ENCODE results near the gene CD63. TPM values are rescaled to one million over a fixed set of nuclear protein-coding genes. Genes with fewer than 3 reads are reported as not detected.

The CD63 gene
- total and polyA plus RNA-seq, 2 of the 4 experiments (the other 2 are of a cell fraction), result 995 to 1,398 TPM

- no peak for TF ChIP-seq MAZ (IDR thresholded peaks at IDR 0.05; ENCODE audit: borderline replicate concordance, low read depth, low read length)
Observed at GRCh38 chr12:55741931-55742680, 13.3 kb upstream of the CD63 start (continued).

GRCh38 chr12:55739025-55739378, 10.2 kb upstream of the CD63 start:
- no TSS peak for BruUV-seq (replicated peaks)
- Histone ChIP-seq H2BK20ac (ENCODE audit: low read depth, low read length) (no peak overlapping the region), H3K4me3 (ENCODE audit: insufficient read depth, low read depth, low read length) (peak overlapping the region; percentile 68; the same call in 1 of the 2 replicates), H3K36me3 (ENCODE audit: control insufficient read depth, insufficient read depth, low read length) (no peaks in the 10 kb centered on the region), H2BK5ac (ENCODE audit: low read depth, low read length, poor library complexity, severe bottlenecking) (no peak overlapping the region), H3K4me1 (ENCODE audit: control insufficient read depth, insufficient read depth, low read length) (peaks cover 6% of the 10 kb centered on the region), H3K9ac (ENCODE audit: low read depth, low read length) (no peak overlapping the region), H3K4ac (ENCODE audit: low read depth, low read length) (no peak overlapping the region), H2AK9ac (replicated peaks; ENCODE audit: low read depth, low read length, poor library complexity) (no peak overlapping the region), H3K56ac (ENCODE audit: extremely low read depth, insufficient read depth, low read length) (no peak overlapping the region), H3K27me3 (ENCODE audit: control insufficient read depth, insufficient read depth, low read length) (no peaks in the 10 kb centered on the region), H3K18ac (ENCODE audit: low read depth, low read length) (no peak overlapping the region), H4K20me1 (ENCODE audit: insufficient read depth, low read length) (no peaks in the 10 kb centered on the region; the same call in 1 of the 2 replicates), H2AFZ (replicated peaks; ENCODE audit: low read length, poor library complexity) (no peak overlapping the region), H4K91ac (ENCODE audit: insufficient read depth, low read depth, low read length) (no peak overlapping the region), H3K27ac (ENCODE audit: insufficient read depth, low read length) (no peak overlapping the region), H4K8ac (ENCODE audit: low read depth in 2 of 2, low read length in 2 of 2) (no peak overlapping the region), H3K79me1 (ENCODE audit: low read depth in 1 of 2, low read length in 2 of 2) (peaks cover 0 to 16% of the 10 kb centered on the region in 2 experiments; a peak in 2 of 4 replicates), H3K23ac (ENCODE audit: low read depth, low read length) (no peak overlapping the region), H2BK120ac (ENCODE audit: low read depth, low read length) (no peak overlapping the region), H4K5ac (ENCODE audit: low read depth, low read length) (no peak overlapping the region), H3K9me3 (ENCODE audit: control insufficient read depth, insufficient read depth, low read length) (no peaks in the 10 kb centered on the region), H2BK15ac (ENCODE audit: low read depth, low read length) (no peak overlapping the region), H2AK5ac (ENCODE audit: low read depth, low read length) (no peak overlapping the region), H3K14ac (replicated peaks; ENCODE audit: low read depth, low read length) (no peak overlapping the region), H3K9me1 (ENCODE audit: insufficient read depth, low read length) (peaks cover 6% of the 10 kb centered on the region; the same call in 1 of the 2 replicates), H3K4me2 (ENCODE audit: low read depth, low read length) (no peak overlapping the region)
- CTCF ChIA-PET, result interaction anchor here (0.6 to 2.7 kb wide), 18 partner anchors 10 to 302 kb away, joined by 3 to 16 read pairs (median 4); partner anchors contain the start of genes CD63, ORMDL2 and SARNP
- in situ Hi-C loops (cut with MboI; ENCODE audit: low sequenced_read_pairs) (loop anchor here (5.0 kb wide), 1 partner anchor 203 kb away; no protein-coding TSS in a partner anchor), intact Hi-C loops (cut with micrococcal nuclease) (loop anchor here (1.0 to 5.0 kb wide), 2 partner anchors 290 to 303 kb away; partner anchors contain the start of gene RPS26), dilution Hi-C loops (cut with HindIII; ENCODE audit: low sequenced_read_pairs, unreplicated experiment) (no loop called here)
- no CpG with 5 or more reads among the region's 2 CpGs for WGBS, 2 experiments (ENCODE audit: extremely low coverage in 2 of 2, insufficient read length in 1 of 2)
- ATAC-seq (ENCODE audit: low read depth), result no peak
- POLR2A ChIA-PET (ENCODE audit: unreplicated experiment), result interaction anchor here (0.5 to 1.6 kb wide), 3 partner anchors 10 to 379 kb away, joined by 3 to 5 read pairs (median 4); partner anchors contain the start of genes CD63 and ZC3H10
- DNase-seq, result no peak
- TF ChIP-seq CHD1 (IDR thresholded peaks at IDR 0.05; ENCODE audit: low read depth, low read length) (no peak), MAFK (IDR thresholded peaks at IDR 0.05; ENCODE audit: low read depth, low read length) (no peak), CTCF (conservative IDR thresholded peaks at IDR 0.05; ENCODE audit: low read depth, low read length) (no peak), POLR2A (IDR thresholded peaks at IDR 0.05; ENCODE audit: low read depth, low read length) (no peak), RAD21 (IDR thresholded peaks at IDR 0.05; ENCODE audit: low read length) (no peak), CEBPB (IDR thresholded peaks at IDR 0.05; ENCODE audit: low read depth, low read length) (no peak), SMC3 (IDR thresholded peaks at IDR 0.05; ENCODE audit: low read depth, low read length) (no peak), MAZ (IDR thresholded peaks at IDR 0.05; ENCODE audit: borderline replicate concordance, low read depth, low read length) (no peak), MXI1 (IDR thresholded peaks at IDR 0.05; ENCODE audit: borderline replicate concordance, low read depth, low read length) (no peak), FOS (IDR thresholded peaks at IDR 0.05; ENCODE audit: low read depth, low read length) (no peak), RCOR1 (IDR thresholded peaks at IDR 0.05; ENCODE audit: insufficient replicate concordance, low read length) (no peak), NFE2L2 (IDR thresholded peaks at IDR 0.05; ENCODE audit: low read depth, low read length) (no peak), BHLHE40 (IDR thresholded peaks at IDR 0.05; ENCODE audit: low read depth, low read length) (no peak), ELK1 (IDR thresholded peaks at IDR 0.05; ENCODE audit: borderline replicate concordance, low read depth, low read length) (no peak)
